Measurements from ENCODE around the gene ZMYND15.

Gene ZMYND15

GRCh38 chr17:4759776-4760236 lies 20.2 kb downstream of the ZMYND15 start:
- Histone ChIP-seq H3K27me3 (ENCODE audit: insufficient read depth, poor library complexity, severe bottlenecking) (no peaks in the 10 kb centered on the region), H3K4me3 (replicated peaks; ENCODE audit: insufficient read depth, low read length) (no peak overlapping the region), H3K27ac (replicated peaks) (no peak overlapping the region)
- no peak for DNase-seq (ENCODE audit: low read depth in 1 of 2, low spot score in 1 of 2)
- TF ChIP-seq GABPA (IDR thresholded peaks at IDR 0.05; ENCODE audit: low read depth) (no peak), REST (IDR thresholded peaks at IDR 0.05; ENCODE audit: insufficient replicate concordance, low read depth) (no peak), CTCF (IDR thresholded peaks at IDR 0.05; ENCODE audit: insufficient read depth, low read length) (no peak), POLR2AphosphoS5 (IDR thresholded peaks at IDR 0.05; ENCODE audit: low read depth) (no peak), SPI1 (IDR thresholded peaks at IDR 0.05; ENCODE audit: borderline replicate concordance, low read depth) (no peak)

- DNase-seq (ENCODE audit: low read depth in 1 of 2, low spot score in 1 of 2) = peak; percentile 49 to 57
- TF ChIP-seq SPI1 (IDR thresholded peaks at IDR 0.05; ENCODE audit: borderline replicate concordance, low read depth) (peak; percentile 91), CTCF (IDR thresholded peaks at IDR 0.05; ENCODE audit: insufficient read depth, low read length) (no peak)
- no peak overlapping the region for H3K4me3 ChIP-seq (replicated peaks; ENCODE audit: insufficient read depth, low read length)
- peak overlapping the region; percentile 62 for H3K27ac ChIP-seq (replicated peaks)
- H3K27me3 ChIP-seq (ENCODE audit: insufficient read depth, poor library complexity, severe bottlenecking) = no peaks in the 10 kb centered on the region
Observed at GRCh38 chr17:4764595-4764994, 25.0 kb downstream of the ZMYND15 start.

- Histone ChIP-seq H3K4me3 (replicated peaks; ENCODE audit: insufficient read depth, low read length) (no peak overlapping the region), H3K27me3 (ENCODE audit: insufficient read depth, poor library complexity, severe bottlenecking) (no peaks in the 10 kb centered on the region), H3K27ac (replicated peaks) (peak overlapping the region; percentile 43)
- DNase-seq (ENCODE audit: low read depth in 1 of 2, low spot score in 1 of 2) = peak in 1 of 2 experiments; percentile 28
- TF ChIP-seq SPI1 (IDR thresholded peaks at IDR 0.05; ENCODE audit: borderline replicate concordance, low read depth) (peak; percentile 59; the same call in 1 of the 2 replicates), GABPA (IDR thresholded peaks at IDR 0.05; ENCODE audit: low read depth) (no peak)
Observed at GRCh38 chr17:4766201-4766600, 26.6 kb downstream of the ZMYND15 start.

GRCh38 chr17:4766723-4767122 lies 27.1 kb downstream of the ZMYND15 start:
- TF ChIP-seq SPI1 (IDR thresholded peaks at IDR 0.05; ENCODE audit: borderline replicate concordance, low read depth) (no peak), REST (IDR thresholded peaks at IDR 0.05; ENCODE audit: insufficient replicate concordance, low read depth) (no peak), GABPA (IDR thresholded peaks at IDR 0.05; ENCODE audit: low read depth) (no peak), CTCF (IDR thresholded peaks at IDR 0.05; ENCODE audit: insufficient read depth, low read length) (no peak), POLR2AphosphoS5 (IDR thresholded peaks at IDR 0.05; ENCODE audit: low read depth) (no peak)
- Histone ChIP-seq H3K27ac (replicated peaks) (peak overlapping the region; percentile 43), H3K4me3 (replicated peaks; ENCODE audit: insufficient read depth, low read length) (no peak overlapping the region), H3K27me3 (ENCODE audit: insufficient read depth, poor library complexity, severe bottlenecking) (no peaks in the 10 kb centered on the region)
- DNase-seq (ENCODE audit: low read depth in 1 of 2, low spot score in 1 of 2) = no peak
